ENCODE measurements around the gene WDR70. TPM values are rescaled to one million over a fixed set of nuclear protein-coding genes. Genes with fewer than 3 reads are reported as not detected.

Gene WDR70
- total and polyA plus RNA-seq, 2 of the 8 experiments (the other 6 are each of a cell fraction or from before 2014, with no cell fraction given): 10.6 to 37.4 TPM

DNA sequence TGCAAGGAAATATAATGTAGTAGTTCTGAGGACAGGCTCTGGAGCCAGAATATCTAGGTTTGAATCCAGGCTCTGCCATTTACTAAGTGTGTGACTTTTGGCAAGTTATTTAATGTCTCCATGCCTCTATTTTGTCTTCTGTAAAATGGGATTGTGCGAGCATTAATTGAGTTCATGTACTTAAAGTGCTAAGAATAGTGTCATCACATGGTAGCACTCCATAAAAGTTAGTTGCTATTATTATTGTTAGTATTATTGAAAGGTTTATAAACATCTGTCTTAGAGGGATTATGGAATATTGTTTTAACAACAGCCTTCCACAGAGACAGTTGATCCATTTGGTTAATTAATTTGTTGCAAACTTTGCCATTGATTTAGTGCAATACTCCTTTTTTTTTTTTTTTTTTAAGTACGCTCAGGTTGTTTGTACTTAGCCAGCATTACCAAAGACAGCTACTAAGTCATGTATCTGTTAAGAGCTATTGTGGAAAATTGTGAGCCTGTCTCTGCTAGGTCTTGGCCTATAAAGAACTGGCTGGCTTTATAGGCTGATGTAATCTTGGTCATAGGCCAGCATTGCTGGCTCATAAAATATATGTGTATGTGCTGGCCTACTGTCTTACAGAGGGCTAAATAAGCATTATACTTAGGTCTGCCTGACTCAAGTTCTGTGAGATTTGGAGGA is 174.7 kb downstream of the WDR70 start:
- no peak overlapping the region for H3K18ac ChIP-seq (ENCODE audit: extremely low read depth, low read length)
- H3K79me1 ChIP-seq (ENCODE audit: low read depth, low read length): no peaks in the 10 kb centered on the region
- no peak for TF ChIP-seq TAF1 (IDR thresholded peaks at IDR 0.05; ENCODE audit: low read depth, low read length)
- TF ChIP-seq, protein P1, sequence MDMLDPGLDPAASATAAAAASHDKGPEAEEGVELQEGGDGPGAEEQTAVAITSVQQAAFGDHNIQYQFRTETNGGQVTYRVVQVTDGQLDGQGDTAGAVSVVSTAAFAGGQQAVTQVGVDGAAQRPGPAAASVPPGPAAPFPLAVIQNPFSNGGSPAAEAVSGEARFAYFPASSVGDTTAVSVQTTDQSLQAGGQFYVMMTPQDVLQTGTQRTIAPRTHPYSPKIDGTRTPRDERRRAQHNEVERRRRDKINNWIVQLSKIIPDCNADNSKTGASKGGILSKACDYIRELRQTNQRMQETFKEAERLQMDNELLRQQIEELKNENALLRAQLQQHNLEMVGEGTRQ (IDR thresholded peaks at IDR 0.05; ENCODE audit: low read length): no peak
- no peak for TF ChIP-seq SP1 (IDR thresholded peaks at IDR 0.05; ENCODE audit: low read depth, low read length)
- TF ChIP-seq MAFK (IDR thresholded peaks at IDR 0.05; ENCODE audit: low read depth, low read length): no peak
- TF ChIP-seq BCL11A (IDR thresholded peaks at IDR 0.05; ENCODE audit: low read depth in 2 of 2, low read length in 2 of 2): no peak
- TF ChIP-seq CBX8 (IDR thresholded peaks at IDR 0.05; ENCODE audit: borderline replicate concordance, low read depth, low read length): no peak
- TF ChIP-seq SIX5 (IDR thresholded peaks at IDR 0.05; ENCODE audit: low read depth, low read length): no peak
- TF ChIP-seq HDAC6 (IDR thresholded peaks at IDR 0.05; ENCODE audit: low read depth, low read length): no peak
- TF ChIP-seq KDM4A (IDR thresholded peaks at IDR 0.05; ENCODE audit: low read depth, low read length, severe bottlenecking): no peak
- ChIA-PET CTCF (ENCODE audit: partially characterized antibody) (interaction anchor here (0.7 to 3.4 kb wide), 12 partner anchors 9 to 347 kb away, joined by 3 to 43 read pairs (median 4); no protein-coding TSS in a partner anchor), POLR2A (ENCODE audit: partially characterized antibody) (no interaction called here)
- WGBS, 2 experiments (ENCODE audit: extremely low coverage in 1 of 2, insufficient coverage in 1 of 2, insufficient read length in 1 of 2, insufficient replicate concordance in 2 of 2, low coverage in 1 of 2, low lambda C conversion rate in 2 of 2, missing lambda C conversion rate in 1 of 2): 94% methylated on average over 2 of the region's 2 CpGs; no CpG with 5 or more reads in 1 of the 2 experiments
- no peaks in the 10 kb centered on the region for H3K9me3 ChIP-seq (ENCODE audit: insufficient read depth in 2 of 2, low read depth in 1 of 2, low read length in 1 of 2)
- no peak overlapping the region for H3K14ac ChIP-seq (ENCODE audit: insufficient read length)
- no peak overlapping the region for H2BK12ac ChIP-seq (ENCODE audit: low read depth, low read length)
- H3K27me3 ChIP-seq (replicated peaks in 1 of 4; ENCODE audit: control insufficient read depth in 3 of 4, extremely low read depth in 1 of 4, insufficient read depth in 3 of 4, low read length in 3 of 4): no peaks in the 10 kb centered on the region
- H2BK20ac ChIP-seq (ENCODE audit: low read length): no peak overlapping the region
- H2BK15ac ChIP-seq (ENCODE audit: low read length): no peak overlapping the region
- H4K91ac ChIP-seq (replicated peaks; ENCODE audit: insufficient read length, low read length): no peak overlapping the region
- no peak overlapping the region for H2BK5ac ChIP-seq (ENCODE audit: low read depth, low read length)
- H3K4ac ChIP-seq (replicated peaks; ENCODE audit: insufficient read length, low read depth, low read length): no peak overlapping the region
- no peaks in the 10 kb centered on the region for H3K36me3 ChIP-seq (ENCODE audit: control insufficient read depth in 2 of 4, insufficient read depth in 4 of 4, low read length in 3 of 4)
- H3K4me3 ChIP-seq (ENCODE audit: extremely low read depth in 1 of 4, insufficient read depth in 2 of 4, low read depth in 3 of 4, low read length in 4 of 4): no peak overlapping the region
- H4K5ac ChIP-seq (ENCODE audit: insufficient read length, low read depth, low read length): no peak overlapping the region
- H2AK5ac ChIP-seq (ENCODE audit: low read depth, low read length): no peak overlapping the region
- H4K8ac ChIP-seq (ENCODE audit: extremely low read depth, insufficient read depth, low read length): no peak overlapping the region
- H3K56ac ChIP-seq (replicated peaks; ENCODE audit: insufficient read length, low read depth, low read length): no peak overlapping the region
- no peak overlapping the region for H2BK120ac ChIP-seq (replicated peaks; ENCODE audit: low read depth, low read length)
- DNase-seq (ENCODE audit: low read depth in 1 of 2, low spot score in 2 of 2) (no peak), FAIRE-seq (no peak)
- H4K20me1 ChIP-seq (replicated peaks in 1 of 2; ENCODE audit: control insufficient read depth in 1 of 2, insufficient read depth in 2 of 2, low read length in 2 of 2): no peaks in the 10 kb centered on the region
- no peak overlapping the region for H3K4me2 ChIP-seq (ENCODE audit: insufficient read depth in 1 of 2, low read depth in 2 of 2, low read length in 2 of 2)
- H3K23ac ChIP-seq (ENCODE audit: insufficient read length): no peak overlapping the region
- H3K4me1 ChIP-seq (replicated peaks in 1 of 4; ENCODE audit: control insufficient read depth in 3 of 4, insufficient read depth in 4 of 4, low read length in 3 of 4): no peaks in the 10 kb centered on the region
- no peaks in the 10 kb centered on the region for H3K79me2 ChIP-seq (ENCODE audit: control insufficient read depth in 1 of 2, insufficient read depth in 2 of 2, low read length in 2 of 2)
- peaks cover 2% of the 10 kb centered on the region; the same call in 1 of the 2 replicates for H3K23me2 ChIP-seq (ENCODE audit: low read depth, low read length)
- H3K9ac ChIP-seq (replicated peaks in 1 of 4; ENCODE audit: extremely low read depth in 1 of 4, low read depth in 3 of 4, low read length in 3 of 4): no peak overlapping the region
- no peak overlapping the region for H2AFZ ChIP-seq (ENCODE audit: low read length)
- H3K27ac ChIP-seq (ENCODE audit: low read depth, low read length): no peak overlapping the region
